Esophagus muscularis mucosa (tissue), 3 donors: ENCODE data around the gene CCNK.

ENCODE experiments used
- CTCF ChIP-seq, 3 experiments: fragments of 200-600 bp in 2 of 3; fragments of 450-650 bp in 1 of 3; sonication (generic) in 2 of 3; IDR thresholded peaks; one replicate each; pipeline ENCODE4 v1.5.1; 2017 to 2019; ENCODE audit warnings: antibody characterized with exemption in 3 of 3, mild to moderate bottlenecking in 2 of 3, moderate library complexity in 1 of 3
- EP300 ChIP-seq: sonication (generic); formaldehyde crosslinking; IDR thresholded peaks from one replicate; pipeline ENCODE4 v1.6.1; 2017; ENCODE audit warnings: antibody characterized with exemption

DNA sequence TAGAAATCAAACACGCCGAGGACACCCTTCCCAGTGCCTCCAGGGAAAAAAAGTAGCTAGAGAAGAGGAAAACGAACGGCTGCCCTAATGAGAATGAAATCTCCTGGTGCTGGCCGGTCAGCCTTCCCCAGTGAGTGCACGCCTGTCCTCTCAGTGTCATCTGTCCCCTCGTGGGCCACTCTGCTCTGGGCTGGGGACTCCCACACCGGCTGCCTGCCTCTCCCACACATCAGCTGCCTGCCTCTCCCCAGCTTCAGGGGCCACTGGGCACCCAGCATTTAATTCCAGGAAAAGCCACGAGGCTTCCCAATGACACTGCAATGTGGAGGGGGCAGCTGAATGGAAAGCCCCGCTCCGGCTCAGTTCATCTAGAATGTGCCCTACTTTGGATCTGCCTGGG is 63.8 kb downstream of the CCNK start:
- TF ChIP-seq EP300 (no peak), CTCF (IDR thresholded peaks at IDR 0.05) (no peak)
